Hepatocyte (in vitro differentiated cells): ENCODE measurements around the gene OCEL1. TPM values are rescaled to one million over a fixed set of nuclear protein-coding genes. Genes with fewer than 3 reads are reported as not detected.

ENCODE experiments used
- DNase-seq: peaks from one replicate; pipeline ENCODE4 v3.0.0-alpha.2; 2016; ENCODE audit warnings: low spot score
- H2AFZ ChIP-seq: fragments of 200-600 bp; sonication (generic); 2 replicates; pipeline ENCODE4 v1.6.0; 2016; ENCODE audit warnings: antibody characterized with exemption, mild to moderate bottlenecking
- H3K27ac ChIP-seq: fragments of 200-600 bp; sonication (generic); 2 replicates; pipeline ENCODE4 v1.5.1; 2016; ENCODE audit warnings: mild to moderate bottlenecking
- H3K27me3 ChIP-seq: fragments of 200-600 bp; sonication (generic); 2 replicates; pipeline ENCODE4 v1.6.1; 2016
- H3K36me3 ChIP-seq: fragments of 200-600 bp; sonication (generic); replicated peaks from 2 replicates; pipeline ENCODE4 v1.5.1; 2016; ENCODE audit warnings: low read depth; ENCODE audit not compliant: insufficient read depth
- H3K4me1 ChIP-seq: fragments of 200-600 bp; sonication (generic); 2 replicates; pipeline ENCODE4 v1.5.1; 2016; ENCODE audit warnings: mild to moderate bottlenecking, moderate library complexity; ENCODE audit not compliant: insufficient read depth
- H3K4me2 ChIP-seq: fragments of 200-600 bp; sonication (generic); 2 replicates; pipeline ENCODE4 v1.6.0; 2016
- H3K4me3 ChIP-seq: fragments of 200-600 bp; sonication (generic); 2 replicates; pipeline ENCODE4 v1.5.1; 2016; ENCODE audit warnings: mild to moderate bottlenecking
- H3K79me2 ChIP-seq: fragments of 200-600 bp; sonication (generic); 2 replicates; pipeline ENCODE4 v1.6.0; 2017; ENCODE audit warnings: mild to moderate bottlenecking
- H3K9me2 ChIP-seq: fragments of 200-600 bp; sonication (generic); replicated peaks from 2 replicates; pipeline ENCODE4 v1.6.0; 2017; ENCODE audit warnings: mild to moderate bottlenecking; ENCODE audit not compliant: insufficient read depth
- H3K9me3 ChIP-seq: fragments of 200-600 bp; sonication (generic); 2 replicates; pipeline ENCODE4 v1.5.1; 2016; ENCODE audit warnings: low read depth, mild to moderate bottlenecking
- H4K20me1 ChIP-seq: fragments of 200-600 bp; sonication (generic); 2 replicates; pipeline ENCODE4 v1.6.0; 2016; ENCODE audit warnings: mild to moderate bottlenecking; ENCODE audit not compliant: insufficient read depth, poor library complexity, severe bottlenecking
- EZH2 ChIP-seq: fragments of 200-600 bp; sonication (generic); IDR thresholded peaks from 2 replicates; pipeline ENCODE4 v1.6.1; 2016; ENCODE audit warnings: antibody characterized with exemption, mild to moderate bottlenecking, borderline replicate concordance
- EZH2phosphoT487 ChIP-seq: fragments of 200-600 bp; sonication (generic); IDR thresholded peaks from one replicate; pipeline ENCODE4 v1.6.1; 2018; ENCODE audit warnings: antibody characterized with exemption, mild to moderate bottlenecking, low read depth, moderate library complexity; ENCODE audit not compliant: unreplicated experiment, severe bottlenecking
- WGBS: methylation state at CpG from one replicate; pipeline ENCODE4 v1.1.6; 2016; ENCODE audit warnings: low lambda C conversion rate; ENCODE audit errors: missing lambda C conversion rate; 5-methylcytosine and 5-hydroxymethylcytosine counted together
- polyA plus RNA-seq: library from polyadenylated mRNA; unstranded; fragments of >200 nt; fragmentation: Nextera tagmentation; extraction: Ambion mirVana; gene quantifications from 2 replicates; pipeline ENCODE4 v1.2.1, GENCODE V29; 2016
- total RNA-seq: library from RNA; depleted of rRNA; stranded (reverse); fragments of >200 nt; gene quantifications from 2 replicates; pipeline ENCODE4 v1.2.3, GENCODE V29; 2014
- TF ChIP-seq, protein P1 (sequence below): fragments of 200-600 bp; sonication (generic); IDR thresholded peaks from 2 replicates; pipeline ENCODE4 v1.5.1; 2016; ENCODE audit warnings: antibody characterized with exemption, mild to moderate bottlenecking; ENCODE audit not compliant: poor library complexity

OCEL1 gene, protein sequence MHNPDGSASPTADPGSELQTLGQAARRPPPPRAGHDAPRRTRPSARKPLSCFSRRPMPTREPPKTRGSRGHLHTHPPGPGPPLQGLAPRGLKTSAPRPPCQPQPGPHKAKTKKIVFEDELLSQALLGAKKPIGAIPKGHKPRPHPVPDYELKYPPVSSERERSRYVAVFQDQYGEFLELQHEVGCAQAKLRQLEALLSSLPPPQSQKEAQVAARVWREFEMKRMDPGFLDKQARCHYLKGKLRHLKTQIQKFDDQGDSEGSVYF
- total RNA-seq: 9.5 and 15.3 TPM in 2 replicates
- polyA plus RNA-seq: 44.7 and 47.7 TPM in 2 replicates

DNA sequence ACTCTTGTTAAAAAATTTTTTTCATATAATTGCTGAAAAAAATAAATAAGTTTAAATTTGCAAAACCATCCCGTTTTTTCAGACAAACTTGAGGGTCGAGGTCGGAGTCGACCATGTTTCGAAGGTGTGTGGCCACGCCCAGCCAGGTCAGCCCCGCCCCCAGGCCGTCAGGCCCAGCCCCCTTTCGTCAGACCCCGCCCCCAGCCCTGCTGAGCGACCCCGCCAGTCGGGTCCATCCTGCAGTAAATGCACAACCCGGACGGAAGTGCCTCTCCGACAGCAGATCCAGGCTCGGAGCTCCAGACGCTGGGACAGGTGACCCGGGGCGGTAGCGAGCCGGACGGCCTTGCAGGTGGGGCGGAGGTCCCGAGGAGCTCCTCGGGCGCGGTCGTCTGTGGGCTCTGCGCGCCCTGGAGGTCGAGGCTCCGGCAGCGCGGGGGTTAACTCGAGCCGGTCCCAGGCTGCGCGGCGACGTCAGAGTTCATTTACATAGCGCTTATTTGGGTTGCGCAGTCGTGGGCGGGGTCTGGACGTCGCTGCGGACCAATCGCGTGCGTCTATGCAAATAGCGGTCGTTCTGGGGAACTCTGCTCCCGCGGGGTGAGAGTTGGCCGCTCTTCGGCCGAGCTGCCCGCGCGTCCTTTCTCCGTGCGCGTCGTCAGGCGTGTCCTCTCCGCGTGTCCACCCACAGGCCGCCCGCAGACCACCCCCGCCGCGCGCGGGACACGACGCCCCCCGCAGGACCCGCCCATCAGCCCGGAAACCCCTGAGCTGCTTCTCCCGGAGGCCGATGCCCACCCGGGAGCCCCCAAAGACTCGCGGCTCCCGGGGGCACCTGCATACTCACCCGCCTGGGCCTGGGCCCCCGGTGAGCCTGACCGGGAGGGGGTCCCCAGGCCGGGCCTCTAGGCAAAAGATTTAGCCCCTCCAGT lies at the start of gene OCEL1:
OCEL1 (plus strand) TSS at position 225 of the 932 bp plus-strand sequence; CDS start at position 247, 22 bp downstream.
- Histone ChIP-seq H3K4me2 (peak within 1 kb of the TSS; percentile 96), H4K20me1 (no peaks in the 10 kb centered on the region), H3K79me2 (peaks cover 10% of the 10 kb centered on the region), H3K27ac (peak within 1 kb of the TSS; percentile 94), H3K27me3 (no peaks in the 10 kb centered on the region), H3K4me1 (peaks cover 10% of the 10 kb centered on the region), H3K9me3 (no peaks in the 10 kb centered on the region), H3K4me3 (peak within 1 kb of the TSS; percentile 93), H2AFZ (peak within 1 kb of the TSS; percentile 94), H3K36me3 (no peaks in the 10 kb centered on the region), H3K9me2 (no peaks in the 10 kb centered on the region)
- DNase-seq: peak; percentile 99
- 2% methylated on average over 70 of the region's 90 CpGs for WGBS
- TF ChIP-seq EZH2phosphoT487 (no peak), EZH2 (no peak)
- TF ChIP-seq, protein P1, sequence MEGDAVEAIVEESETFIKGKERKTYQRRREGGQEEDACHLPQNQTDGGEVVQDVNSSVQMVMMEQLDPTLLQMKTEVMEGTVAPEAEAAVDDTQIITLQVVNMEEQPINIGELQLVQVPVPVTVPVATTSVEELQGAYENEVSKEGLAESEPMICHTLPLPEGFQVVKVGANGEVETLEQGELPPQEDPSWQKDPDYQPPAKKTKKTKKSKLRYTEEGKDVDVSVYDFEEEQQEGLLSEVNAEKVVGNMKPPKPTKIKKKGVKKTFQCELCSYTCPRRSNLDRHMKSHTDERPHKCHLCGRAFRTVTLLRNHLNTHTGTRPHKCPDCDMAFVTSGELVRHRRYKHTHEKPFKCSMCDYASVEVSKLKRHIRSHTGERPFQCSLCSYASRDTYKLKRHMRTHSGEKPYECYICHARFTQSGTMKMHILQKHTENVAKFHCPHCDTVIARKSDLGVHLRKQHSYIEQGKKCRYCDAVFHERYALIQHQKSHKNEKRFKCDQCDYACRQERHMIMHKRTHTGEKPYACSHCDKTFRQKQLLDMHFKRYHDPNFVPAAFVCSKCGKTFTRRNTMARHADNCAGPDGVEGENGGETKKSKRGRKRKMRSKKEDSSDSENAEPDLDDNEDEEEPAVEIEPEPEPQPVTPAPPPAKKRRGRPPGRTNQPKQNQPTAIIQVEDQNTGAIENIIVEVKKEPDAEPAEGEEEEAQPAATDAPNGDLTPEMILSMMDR: no peak

DNA sequence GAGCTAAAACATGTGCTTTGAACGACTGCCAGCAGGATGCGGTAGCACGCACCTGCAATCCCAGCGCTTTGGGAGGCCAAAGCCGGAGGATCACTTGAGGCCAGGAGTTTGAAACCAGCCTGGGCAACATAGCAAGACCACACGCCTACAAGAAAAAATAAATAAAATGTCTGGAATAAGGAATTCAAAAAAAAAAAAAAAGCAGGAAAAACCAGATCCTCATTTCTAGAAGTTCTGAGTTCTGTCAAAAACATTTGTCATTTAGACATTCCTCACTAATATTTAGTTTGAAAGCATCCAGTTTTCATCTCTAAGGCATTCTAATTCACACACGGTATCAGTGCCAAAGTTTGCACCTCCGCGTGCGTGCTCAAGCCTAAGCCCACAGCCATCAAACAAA lies 47.7 kb upstream of the OCEL1 start:
- over 99% methylated on average over 10 of the region's 10 CpGs for WGBS
- Histone ChIP-seq H3K27ac (no peak overlapping the region), H2AFZ (no peak overlapping the region), H3K79me2 (no peaks in the 10 kb centered on the region), H3K4me1 (no peaks in the 10 kb centered on the region), H3K9me2 (no peaks in the 10 kb centered on the region), H3K4me2 (no peak overlapping the region), H3K27me3 (no peaks in the 10 kb centered on the region), H3K4me3 (no peak overlapping the region), H3K36me3 (no peaks in the 10 kb centered on the region), H4K20me1 (no peaks in the 10 kb centered on the region), H3K9me3 (no peaks in the 10 kb centered on the region)
- DNase-seq: no peak
- TF ChIP-seq EZH2phosphoT487 (no peak), EZH2 (no peak)
- TF ChIP-seq, protein P1: no peak

DNA sequence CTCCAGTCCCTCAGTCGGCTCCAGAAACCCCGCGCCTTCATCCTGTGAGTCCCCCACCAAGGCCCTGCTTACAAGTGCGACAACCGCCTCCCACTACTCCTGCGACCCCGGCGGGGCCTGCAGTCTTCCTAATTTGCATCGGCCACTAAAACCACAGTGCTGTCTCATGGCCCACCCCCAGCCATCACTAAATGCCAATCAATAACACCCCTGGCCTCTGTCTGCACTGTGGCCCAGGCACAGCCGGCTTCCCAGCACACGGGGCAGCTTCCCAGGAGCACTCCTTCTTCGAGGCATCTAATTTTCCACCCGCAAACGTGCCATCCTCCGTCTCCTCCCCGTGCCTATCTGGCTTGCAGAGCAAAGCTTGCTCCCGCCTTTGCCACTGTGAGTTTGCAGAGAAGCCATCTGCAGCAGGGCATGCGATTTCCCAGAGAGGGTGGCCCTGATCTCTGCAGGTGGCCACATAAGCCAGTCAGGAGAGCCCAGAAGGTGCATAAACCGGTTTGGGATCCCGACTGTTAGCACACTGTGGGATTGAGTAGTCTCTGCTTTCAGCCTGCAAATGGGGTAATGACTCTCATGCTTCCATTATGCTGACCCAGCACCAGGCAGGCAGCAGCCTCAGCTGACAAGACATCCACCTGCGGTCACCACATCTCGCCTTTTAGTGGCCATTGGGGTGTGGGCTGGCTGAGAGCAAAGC lies 44.9 kb upstream of the OCEL1 start:
- Histone ChIP-seq H3K4me2 (no peak overlapping the region), H2AFZ (no peak overlapping the region), H3K9me3 (no peaks in the 10 kb centered on the region)

More for the DNA sequence above, 44.9 kb upstream of the OCEL1 start:
- TF ChIP-seq, protein P1: no peak
- TF ChIP-seq EZH2phosphoT487 (no peak), EZH2 (no peak)
- 79% methylated on average over 22 of the region's 22 CpGs for WGBS
- Histone ChIP-seq H3K9me2 (no peaks in the 10 kb centered on the region), H4K20me1 (no peaks in the 10 kb centered on the region), H3K4me1 (no peaks in the 10 kb centered on the region), H3K27me3 (no peaks in the 10 kb centered on the region), H3K4me3 (no peak overlapping the region), H3K36me3 (no peaks in the 10 kb centered on the region), H3K79me2 (no peaks in the 10 kb centered on the region), H3K27ac (no peak overlapping the region)
- no peak for DNase-seq
